ENCODE results near the gene CDS1. TPM values are rescaled to one million over a fixed set of nuclear protein-coding genes. Genes with fewer than 3 reads are reported as not detected.

Gene CDS1
- total and polyA plus RNA-seq, 10 of the 15 experiments (the other 5 are each of a cell fraction or from before 2014, with no cell fraction given) = 0.03 TPM; not detected in 8

Small RNAs within 50 kb of the gene (small RNA-seq; reads per million reads assigned to genes)
- not detected for gene RN7SL552P
- not detected for gene RPL3P13

Other genes with a start within 250 kb of the CDS1 start
- not detected in 2 replicates for gene NKX6-1, start 83.8 kb upstream of the CDS1 start, total RNA-seq (2014; rRNA removed)
- not detected in 2 replicates for gene NKX6-1, start 83.8 kb upstream of the CDS1 start, total RNA-seq (2014; rRNA removed; fragmentation: Illumina TruSeq; extraction: Trizol)
- gene NKX6-1, start 83.8 kb upstream of the CDS1 start, total RNA-seq (2021) = not detected in 2 replicates
- gene NKX6-1, start 83.8 kb upstream of the CDS1 start, polyA plus RNA-seq (2011; rRNA removed) = not detected in 2 replicates
- gene NKX6-1, start 83.8 kb upstream of the CDS1 start, polyA plus RNA-seq (2014; fragmentation: Illumina TruSeq; extraction: Trizol) = not detected in 2 replicates
- gene NKX6-1, start 83.8 kb upstream of the CDS1 start, polyA plus RNA-seq (2014; fragmentation: Nextera tagmentation; extraction: Ambion mirVana) = not detected
- gene NKX6-1, start 83.8 kb upstream of the CDS1 start, polyA plus RNA-seq (2014; rRNA removed) = not detected in 2 replicates
- gene NKX6-1, start 83.8 kb upstream of the CDS1 start, polyA plus RNA-seq (2016; fragmentation: Nextera tagmentation; extraction: Ambion mirVana) = not detected